NCI-H1436 (cell line): Measurements from ENCODE around the gene CFAP157.

ENCODE experiments used
- DNase-seq: peaks from one replicate; lab custom pipeline; 2025; lab: John Stamatoyannopoulos, UW

The CFAP157 gene

GRCh38 chr9:127762111-127762676 lies 55.4 kb downstream of the CFAP157 start:
- no peak for DNase-seq

DNA sequence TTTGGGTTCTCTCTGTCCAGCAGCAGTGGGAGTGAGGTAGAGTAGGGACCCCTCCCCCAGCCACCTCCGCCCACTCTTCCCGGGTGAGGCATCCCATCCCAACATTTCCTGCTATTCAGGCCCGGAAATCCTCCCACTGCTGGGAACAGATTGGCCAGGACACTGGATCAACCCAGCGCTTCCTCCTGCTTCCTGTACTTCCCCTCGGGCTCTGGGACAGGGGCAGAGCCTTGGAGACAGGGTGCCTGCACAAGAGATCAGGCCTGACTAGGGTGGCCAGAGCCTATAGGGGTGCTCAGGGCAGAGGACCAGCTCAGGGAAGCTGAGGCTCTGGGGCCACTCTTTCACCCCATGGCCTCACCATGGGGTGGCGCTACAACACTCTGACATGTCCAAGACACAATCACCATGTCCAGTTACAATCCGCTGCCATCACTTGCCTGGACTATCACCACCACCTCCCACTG lies 57.2 kb downstream of the CFAP157 start:
- no peak for DNase-seq

DNA sequence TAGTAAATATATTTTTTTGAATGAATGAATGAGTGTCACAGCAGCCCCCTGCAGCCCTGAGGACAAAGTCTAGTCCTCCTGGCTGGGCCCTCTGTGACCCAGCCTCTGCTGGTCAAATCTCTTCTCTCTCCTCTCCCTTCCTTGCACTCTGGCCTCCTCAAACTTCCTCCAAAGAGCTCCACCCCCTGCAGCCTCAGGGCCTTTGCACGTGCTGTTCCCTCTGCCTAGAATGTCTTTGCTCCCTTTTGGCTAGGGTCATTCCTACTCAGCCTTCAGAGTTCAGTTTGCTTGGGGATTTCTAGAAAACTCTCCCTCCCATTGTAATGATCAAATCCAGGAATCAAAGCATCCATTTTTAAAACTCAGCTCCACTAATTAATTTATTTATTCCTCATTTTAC lies 58.6 kb downstream of the CFAP157 start:
- DNase-seq = no peak
